GM10266 (cell line): ENCODE data around the gene GLE1.

Experiments used
- DNase-seq: peaks from one replicate; pipeline ENCODE4 v3.0.0; 2012; ENCODE audit errors: extremely low spot score
- TF ChIP-seq, protein P1 (sequence below): IDR thresholded peaks from 2 replicates; pipeline ENCODE4 v1.5.1; 2012; ENCODE audit warnings: mild to moderate bottlenecking, low read depth; ENCODE audit not compliant: control insufficient read depth, insufficient read depth; ENCODE audit errors: missing control alignments

Gene GLE1

DNA sequence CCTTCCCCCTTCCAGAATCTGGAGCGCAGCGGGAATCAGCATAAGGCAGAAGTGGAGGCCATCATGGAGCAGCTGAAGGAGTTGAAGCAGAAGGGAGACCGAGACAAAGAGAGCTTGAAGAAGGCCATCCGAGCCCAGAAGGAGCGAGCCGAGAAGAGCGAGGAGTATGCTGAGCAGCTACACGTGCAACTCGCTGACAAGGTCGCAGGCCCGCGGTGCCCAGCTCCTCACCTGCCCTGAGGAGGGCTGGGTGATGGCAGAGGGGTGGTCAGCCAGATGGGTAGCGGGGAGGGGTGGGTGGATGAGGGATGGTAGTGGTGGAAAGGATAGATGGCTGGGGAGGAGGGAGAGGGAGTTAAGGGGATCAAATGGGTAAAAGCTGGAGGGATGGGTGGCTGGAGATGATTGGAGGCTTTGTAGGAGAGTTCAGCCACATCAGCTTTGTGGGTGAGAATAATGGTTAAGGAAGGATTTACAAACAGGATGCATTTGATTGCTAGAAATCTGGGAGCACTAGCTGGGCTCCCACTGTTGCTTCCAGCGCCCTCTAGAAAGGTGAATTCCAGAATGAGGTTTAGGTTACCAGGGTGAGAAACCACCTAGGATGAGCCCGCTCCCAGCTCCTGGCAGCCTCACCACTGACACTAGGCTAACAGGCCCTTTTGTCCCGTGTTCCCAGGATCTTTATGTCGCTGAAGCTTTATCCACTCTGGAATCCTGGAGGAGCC lies 19.7 kb upstream of the GLE1 start:
- no peak for DNase-seq
- TF ChIP-seq, protein P1, sequence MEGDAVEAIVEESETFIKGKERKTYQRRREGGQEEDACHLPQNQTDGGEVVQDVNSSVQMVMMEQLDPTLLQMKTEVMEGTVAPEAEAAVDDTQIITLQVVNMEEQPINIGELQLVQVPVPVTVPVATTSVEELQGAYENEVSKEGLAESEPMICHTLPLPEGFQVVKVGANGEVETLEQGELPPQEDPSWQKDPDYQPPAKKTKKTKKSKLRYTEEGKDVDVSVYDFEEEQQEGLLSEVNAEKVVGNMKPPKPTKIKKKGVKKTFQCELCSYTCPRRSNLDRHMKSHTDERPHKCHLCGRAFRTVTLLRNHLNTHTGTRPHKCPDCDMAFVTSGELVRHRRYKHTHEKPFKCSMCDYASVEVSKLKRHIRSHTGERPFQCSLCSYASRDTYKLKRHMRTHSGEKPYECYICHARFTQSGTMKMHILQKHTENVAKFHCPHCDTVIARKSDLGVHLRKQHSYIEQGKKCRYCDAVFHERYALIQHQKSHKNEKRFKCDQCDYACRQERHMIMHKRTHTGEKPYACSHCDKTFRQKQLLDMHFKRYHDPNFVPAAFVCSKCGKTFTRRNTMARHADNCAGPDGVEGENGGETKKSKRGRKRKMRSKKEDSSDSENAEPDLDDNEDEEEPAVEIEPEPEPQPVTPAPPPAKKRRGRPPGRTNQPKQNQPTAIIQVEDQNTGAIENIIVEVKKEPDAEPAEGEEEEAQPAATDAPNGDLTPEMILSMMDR, result no peak

DNA sequence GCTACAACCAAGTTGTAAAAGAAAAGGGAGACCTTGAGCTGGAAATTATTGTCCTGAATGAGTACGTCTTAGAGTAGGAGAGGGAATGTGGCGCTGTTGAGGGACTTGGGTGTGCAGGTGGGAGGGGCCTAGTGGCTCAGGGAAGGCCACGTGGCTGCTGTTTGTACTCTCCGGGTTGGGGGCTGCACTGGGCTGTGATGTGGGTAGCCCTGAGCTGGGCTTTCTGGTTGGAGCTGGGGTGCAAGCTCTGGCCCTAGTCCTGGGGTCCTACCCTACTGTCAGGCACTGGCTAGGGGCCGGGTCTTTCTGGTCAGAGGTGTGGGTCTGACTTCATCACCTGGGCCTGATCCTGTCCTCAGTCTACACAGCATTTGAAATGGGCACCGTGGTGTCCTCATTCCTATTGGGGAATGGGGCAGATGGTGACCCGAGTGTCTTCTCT lies 19.1 kb upstream of the GLE1 start:
- TF ChIP-seq, protein P1, result no peak

DNA sequence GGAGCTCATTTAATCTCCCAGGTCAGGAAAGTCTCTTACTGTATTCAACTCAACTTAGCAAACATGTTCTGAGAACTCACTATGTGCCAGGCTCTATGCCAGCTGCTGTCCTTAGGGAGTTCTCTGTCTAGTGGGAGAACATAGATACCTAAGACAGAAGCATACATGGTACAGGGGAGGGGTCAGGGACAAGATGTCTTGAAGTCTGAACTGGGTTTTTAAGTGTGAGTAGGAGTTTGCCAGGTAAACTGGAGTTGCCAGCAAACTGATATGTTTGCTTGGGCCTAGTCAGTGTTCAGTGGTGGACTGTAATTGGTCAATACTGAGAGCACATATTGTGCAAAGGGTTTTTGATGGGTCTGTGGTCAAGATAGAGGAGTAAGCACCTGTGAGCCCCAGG lies 18.3 kb upstream of the GLE1 start:
- TF ChIP-seq, protein P1, result no peak
- DNase-seq, result no peak

More for the DNA sequence above, 19.1 kb upstream of the GLE1 start:
- no peak for DNase-seq

DNA sequence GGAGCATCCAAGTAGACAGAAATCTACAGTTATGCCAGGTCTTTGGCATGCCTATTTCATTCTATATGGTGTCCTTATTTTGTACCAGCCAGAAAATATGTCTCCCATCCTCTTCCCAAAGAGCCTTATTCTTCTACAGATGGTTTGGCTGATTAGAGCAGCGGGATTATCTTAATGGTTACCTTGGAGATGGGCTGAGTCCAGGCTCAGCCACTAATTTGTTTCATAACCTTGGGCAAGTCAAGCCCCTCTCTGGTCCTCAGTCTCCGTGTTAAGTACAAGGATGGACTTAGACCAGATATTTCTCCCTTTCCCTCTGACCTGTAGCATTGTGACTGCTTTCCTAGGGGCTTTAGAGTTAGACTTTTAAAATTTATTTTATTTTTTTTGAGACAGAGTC lies 11.1 kb upstream of the GLE1 start:
- TF ChIP-seq, protein P1, result no peak
- DNase-seq, result no peak

DNA sequence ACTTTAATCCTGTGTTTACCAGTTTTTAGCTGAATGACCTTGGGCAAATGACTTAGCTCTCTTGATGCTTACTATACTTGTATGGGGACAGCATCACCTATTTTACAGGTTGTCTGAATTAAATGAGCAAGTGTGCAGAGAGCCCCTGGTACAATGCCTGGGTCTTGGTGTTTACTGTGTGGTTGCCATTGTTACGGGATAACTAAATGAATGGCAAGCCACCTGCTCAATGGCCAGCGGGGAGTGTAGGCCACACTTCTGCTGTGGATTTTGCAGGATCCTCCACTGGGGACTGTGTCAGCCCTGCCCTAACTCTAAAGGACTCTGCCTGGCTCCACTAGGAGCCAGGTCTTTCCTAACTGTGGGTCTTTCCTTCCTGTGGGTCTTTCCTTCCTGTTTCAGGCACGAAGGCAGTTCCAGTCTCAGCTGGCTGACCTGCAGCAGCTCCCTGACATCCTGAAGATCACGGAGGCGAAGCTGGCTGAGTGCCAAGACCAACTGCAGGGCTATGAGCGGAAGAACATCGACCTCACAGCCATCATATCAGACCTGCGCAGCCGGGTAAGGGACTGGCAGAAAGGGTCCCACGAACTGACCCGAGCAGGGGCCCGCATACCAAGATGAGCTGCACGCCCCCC lies 10.3 kb upstream of the GLE1 start:
- TF ChIP-seq, protein P1, result no peak
- no peak for DNase-seq

DNA sequence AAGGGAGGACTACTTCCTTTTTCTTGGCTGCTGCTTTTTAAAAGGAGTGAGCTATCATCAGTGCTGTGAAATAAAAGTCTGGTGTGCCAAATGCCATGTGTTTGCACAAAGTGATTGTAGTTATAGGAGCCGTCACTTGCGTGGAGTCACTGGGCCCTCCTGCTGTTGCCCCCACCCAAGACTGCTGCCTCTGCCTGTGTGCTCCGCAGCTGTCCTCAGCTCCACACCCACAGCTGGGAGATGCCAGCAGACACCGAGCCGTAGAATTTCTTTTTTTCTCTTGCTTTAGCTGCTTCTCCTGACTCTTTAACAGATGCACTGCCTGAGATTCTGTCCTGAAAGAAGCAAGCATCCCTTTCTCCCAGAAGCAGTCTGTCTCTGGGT lies 9.8 kb upstream of the GLE1 start:
- TF ChIP-seq, protein P1, result no peak
- no peak for DNase-seq

DNA sequence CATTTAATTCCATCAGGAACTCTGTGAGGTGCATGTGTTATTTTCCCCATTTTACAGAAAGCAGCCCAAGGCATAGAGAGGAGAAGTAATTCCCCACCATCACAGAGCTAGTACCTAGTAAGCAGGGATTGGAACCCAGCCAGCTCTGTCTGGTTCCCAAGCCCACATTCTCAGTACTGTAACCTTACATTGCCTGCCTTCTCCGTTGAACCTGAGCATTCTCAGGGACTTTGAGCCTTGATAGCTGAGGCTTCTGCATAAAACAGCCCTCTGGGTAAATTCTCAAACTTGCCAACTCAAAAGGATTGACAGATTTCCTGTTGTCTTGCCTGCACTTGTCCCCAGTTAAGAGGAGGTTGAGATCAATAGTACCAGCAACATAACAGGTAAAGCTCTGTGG lies 9.2 kb upstream of the GLE1 start:
- no peak for DNase-seq
- TF ChIP-seq, protein P1, result no peak
